HG02885 (cell line): ENCODE data around the gene GRIK4.

Experiments used
- ATAC-seq: cut with Tn5 transposase; IDR thresholded peaks from one replicate; pipeline ENCODE4 v1.9.1; 2021; ENCODE audit warnings: mild to moderate bottlenecking; ENCODE audit not compliant: unreplicated experiment, poor library complexity

The GRIK4 gene

DNA sequence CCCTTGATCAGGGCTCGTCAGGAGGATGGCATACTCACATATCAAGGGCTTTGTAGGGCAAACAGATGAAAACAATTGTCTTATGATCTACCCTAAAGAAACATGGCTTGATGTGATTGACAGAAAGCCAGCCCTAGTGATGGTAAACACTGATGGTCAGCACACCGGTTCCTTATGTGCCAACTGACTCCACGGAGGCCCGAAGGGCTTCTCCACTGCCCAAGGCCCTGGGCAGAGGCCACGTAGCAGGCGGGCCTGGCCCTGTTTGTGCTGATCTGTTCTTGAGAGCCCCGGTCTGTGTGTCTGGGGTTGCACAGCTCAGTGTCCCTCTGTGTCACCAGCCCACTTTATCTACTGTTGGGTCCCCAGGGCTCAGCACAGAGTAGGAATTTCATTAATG, 115.2 kb downstream of the GRIK4 start:
- ATAC-seq, result no peak

GRCh38 chr11:120627327-120628163, 116.0 kb downstream of the GRIK4 start:
- ATAC-seq, result no peak

DNA sequence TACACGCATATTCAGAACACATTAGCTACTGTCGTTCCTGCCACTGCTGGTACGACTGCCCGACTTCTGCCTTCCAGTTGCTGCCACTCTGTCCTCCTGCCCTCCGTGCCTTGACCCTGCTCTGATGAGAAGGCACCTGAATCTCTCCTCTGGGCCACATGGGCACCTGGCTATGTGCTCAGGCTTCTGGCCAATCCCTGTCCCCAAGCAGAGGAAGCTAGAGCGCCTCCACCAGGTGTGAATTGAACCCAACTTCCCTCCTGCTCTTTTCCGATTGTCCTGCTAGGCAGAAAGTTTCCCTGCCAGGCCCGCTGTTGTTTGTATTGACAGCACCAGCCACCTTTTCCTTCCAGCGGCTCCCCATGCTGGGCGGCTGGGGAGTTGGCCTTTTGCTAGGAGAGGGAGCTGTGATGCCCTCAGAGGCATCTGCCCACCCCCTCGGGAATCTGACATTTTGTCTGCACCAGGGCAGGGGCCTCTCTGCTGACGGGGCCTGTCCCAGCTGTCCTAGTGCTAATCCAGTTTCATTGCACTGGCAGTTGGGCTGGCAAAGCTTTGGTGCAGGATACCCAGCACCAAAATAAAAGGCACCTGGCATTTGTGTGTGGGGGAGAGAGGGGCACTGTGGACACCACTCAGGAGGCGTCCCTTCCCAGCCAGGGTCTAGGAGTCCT, 118.0 kb downstream of the GRIK4 start:
- ATAC-seq, result no peak

DNA sequence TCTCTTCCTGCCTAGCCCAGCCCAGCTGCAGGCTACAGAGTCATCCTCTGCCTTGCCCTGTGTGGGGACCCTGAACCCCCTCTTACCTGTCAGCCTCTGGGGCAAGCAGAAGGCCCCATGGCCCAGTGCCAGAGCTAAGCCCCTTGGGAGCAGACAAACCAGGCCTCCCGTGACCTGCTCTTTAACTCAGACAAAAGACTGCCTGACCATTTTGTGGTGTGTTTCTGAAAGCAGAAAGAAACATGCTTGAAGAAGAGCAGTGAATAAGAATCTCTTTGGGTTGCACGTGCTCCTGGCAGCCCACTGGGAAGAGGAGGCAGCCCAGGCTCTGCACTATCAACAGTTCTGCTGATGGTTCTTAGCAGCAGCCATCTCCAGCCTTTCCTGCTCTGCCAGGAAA, 118.6 kb downstream of the GRIK4 start:
- no peak for ATAC-seq

- peak; percentile 42 for ATAC-seq
Observed at GRCh38 chr11:120632579-120632978, 121.0 kb downstream of the GRIK4 start.

DNA sequence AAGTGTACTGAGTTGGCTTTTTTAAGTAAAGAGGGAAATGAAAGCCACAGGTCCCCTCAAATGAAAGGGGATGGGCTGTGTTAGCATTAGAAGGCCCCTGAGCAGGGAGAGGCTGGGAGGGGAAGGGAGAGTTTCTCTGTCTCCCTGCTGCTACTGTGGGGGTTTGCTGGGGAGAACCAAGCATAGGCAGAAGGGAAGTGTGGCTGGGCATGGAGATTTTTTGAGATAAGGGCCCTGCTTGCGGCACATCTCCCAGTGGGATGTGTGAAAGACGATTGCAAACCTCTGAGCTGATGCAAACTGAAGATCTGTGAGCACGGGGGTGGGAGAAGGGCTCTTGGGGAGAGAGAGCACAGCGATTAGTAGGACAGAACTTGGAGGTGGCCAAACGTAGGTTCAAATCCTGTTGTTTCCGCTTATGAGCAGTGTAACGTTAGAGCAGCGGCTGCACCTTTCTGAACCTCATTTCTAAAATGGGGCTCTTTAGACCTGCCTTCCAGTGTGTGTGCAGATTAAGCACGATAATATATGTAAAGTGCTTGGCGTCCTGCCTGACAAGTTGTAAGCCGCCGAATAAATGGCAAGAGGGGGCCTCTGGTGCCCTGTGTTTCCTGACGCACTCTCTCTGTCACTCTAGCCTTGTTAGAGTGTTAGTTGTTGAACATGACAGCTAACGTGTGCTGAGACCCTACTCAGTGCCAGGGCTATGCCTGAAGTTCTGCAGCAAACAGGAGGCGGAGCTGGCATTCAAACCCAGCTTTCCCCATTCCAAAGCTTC, 122.3 kb downstream of the GRIK4 start:
- no peak for ATAC-seq

DNA sequence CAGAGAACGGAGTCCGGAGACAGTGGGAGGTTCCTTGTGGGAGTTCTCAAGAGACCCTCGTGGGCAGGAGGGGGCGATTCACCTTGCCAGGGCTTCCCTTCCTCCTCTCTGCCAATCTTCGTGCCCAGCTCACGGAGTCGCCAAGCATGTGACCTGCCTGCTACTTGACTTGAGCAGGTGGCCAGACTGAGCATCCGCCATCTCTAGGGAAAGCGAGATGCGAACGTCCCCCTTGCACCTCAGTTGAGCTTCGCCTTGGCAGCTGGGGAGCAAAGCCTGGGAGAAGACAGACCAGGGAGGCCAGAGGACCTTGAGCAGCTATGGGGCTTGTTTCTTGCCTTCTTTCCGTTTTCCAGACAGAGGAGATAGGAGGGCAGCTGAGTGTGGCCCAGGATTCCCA, 123.2 kb downstream of the GRIK4 start:
- no peak for ATAC-seq

- ATAC-seq, result no peak
Observed at GRCh38 chr11:120635136-120635810, 123.7 kb downstream of the GRIK4 start.

DNA sequence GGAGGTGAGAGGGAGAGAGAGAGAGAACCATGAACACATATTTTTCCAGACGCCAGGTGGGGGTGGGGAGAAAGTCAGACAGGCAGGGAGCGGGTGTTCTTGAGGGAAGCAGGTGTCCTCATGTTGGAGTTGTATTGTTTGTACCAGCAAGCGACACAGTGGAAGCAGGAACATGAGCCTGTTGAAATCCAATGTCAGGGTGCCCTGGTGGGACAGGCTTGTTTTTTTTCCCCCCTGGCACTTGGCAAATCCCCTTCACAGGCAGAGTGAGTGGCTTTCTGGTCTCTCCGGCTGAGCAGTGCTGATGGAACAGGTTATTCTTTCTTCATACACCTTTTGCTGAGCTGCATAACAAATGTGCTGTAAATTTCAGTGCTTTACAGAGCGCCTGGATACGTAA, 125.6 kb downstream of the GRIK4 start:
- ATAC-seq, result no peak

DNA sequence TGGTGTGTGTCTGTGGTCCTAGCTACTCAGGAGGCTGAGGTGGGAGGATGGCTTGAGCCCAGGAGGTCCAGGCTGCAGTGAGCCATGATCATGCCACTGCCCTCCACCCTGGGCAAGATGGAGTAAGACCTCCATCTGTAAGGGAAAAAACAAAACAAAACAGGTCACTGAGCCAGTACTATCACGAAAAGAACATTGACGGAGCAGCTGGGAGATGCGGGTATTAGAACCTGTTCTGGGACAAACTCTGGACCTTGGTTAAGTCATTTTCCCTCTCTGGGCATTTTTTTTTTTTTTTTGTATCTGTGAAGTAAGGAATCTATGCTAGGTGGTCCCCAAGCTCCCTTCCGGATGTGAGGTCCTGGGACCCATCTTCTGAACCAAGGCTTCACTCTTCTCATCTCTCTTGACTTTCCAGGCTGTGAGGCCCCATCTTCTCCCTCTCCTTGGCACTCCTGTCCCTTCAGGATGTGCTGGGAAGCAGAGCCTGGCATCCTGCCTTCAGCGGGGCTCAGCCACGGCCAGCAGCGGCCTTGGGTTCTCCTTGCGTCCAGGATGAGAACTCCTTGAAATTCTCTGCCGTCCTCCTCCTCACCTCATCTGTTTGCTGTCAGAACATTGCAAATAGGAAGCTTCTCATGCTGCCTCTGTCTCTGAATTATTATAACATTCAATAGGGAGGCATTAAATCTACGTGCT, 130.8 kb downstream of the GRIK4 start:
- ATAC-seq, result no peak

DNA sequence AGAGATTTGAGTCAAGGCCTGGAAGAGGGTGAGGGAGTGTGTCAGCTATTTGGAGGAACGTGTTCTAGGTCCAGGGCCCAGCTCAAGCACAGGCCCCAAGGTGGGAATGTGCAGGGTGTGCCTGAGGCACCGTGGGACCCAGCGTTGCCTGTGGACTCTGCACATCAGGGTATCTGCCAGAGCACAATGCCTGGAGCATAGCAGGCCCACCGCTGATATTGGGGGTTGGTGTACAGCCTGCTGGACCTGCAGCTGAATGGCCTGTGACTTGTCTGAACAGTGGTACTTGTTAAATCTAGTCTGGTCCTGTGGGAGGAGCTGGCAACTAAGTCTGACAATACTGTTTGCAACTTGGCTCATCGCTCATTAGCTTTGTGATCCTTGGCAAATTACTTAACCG, 131.7 kb downstream of the GRIK4 start:
- no peak for ATAC-seq

DNA sequence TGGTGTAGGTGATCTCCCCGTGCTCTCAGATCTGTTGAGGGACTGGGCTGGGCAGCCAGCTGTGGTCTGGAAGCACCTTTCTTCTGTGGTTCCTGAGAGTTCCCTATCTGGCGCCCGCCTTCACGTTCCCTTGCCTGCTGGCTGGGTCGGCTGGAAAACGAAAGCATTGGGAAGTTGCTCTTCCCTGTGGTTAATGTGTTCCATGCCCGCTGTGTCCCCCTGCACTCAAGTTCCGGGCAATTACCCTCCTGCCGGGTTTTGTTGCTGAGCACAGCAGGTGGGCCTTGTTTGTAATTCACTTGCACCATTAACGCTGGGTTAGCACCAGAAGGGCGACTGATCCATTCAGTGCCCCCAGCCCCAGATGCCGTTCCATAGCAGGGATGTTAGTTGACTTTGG, 134.1 kb downstream of the GRIK4 start:
- ATAC-seq, result no peak

DNA sequence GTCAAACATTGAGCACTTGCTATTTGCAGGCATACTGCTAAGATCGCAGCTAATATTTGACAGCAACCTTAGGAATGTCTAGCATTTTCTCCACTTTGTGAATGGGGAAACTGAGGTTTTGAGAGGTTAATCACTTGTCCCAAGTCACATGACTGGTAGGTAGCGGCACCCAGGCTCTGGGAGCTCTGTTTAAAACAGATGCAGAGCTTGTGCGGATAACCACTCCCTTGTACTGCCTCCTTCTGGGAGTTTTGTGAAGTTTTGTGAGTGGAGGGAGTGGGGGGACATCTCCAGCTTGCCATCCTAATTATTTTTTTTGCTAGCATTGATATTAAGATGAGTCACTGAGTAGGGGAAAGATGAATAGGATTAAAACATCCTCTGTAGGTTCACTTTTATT, 134.7 kb downstream of the GRIK4 start:
- no peak for ATAC-seq

- ATAC-seq, result no peak
Observed at GRCh38 chr11:120647681-120648080, 136.1 kb downstream of the GRIK4 start.

DNA sequence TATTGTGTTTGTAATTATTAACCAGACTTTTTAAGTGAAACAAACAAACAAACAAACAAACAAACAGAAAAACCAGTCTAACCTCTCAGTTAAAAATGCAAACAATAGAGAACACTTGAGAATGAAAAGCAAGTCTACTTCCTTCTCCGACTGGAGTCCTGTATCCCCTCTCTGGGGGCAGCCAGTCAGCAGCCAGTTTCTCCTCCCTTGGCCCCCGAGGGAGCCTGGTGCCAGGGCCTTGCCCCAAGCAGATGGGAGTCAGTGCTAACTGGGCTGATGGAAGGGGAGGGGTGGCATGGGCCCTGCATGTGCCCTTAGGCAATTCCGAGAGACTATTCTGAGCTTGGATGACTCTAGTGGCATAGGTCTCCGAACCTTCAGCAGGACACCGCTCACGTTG, 137.2 kb downstream of the GRIK4 start:
- ATAC-seq, result no peak

DNA sequence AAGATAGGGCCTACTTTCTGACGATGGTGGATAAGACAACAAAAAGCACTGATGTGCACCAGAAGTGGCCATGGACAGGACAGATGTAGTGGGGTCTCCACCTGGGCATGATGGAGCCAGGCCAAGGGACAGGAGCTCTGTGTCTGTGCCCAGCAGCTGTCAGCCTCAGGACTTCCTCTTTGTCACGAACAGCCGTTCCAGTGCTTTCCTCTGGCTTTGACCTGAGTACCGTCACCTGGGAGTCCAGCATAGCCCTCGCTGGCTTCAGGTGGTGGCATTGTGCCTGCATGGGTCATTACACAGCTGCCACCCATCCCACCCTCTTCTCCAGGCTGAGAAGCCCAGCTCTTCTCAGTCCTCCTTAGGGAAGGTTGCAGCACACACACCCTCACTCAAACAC, 137.8 kb downstream of the GRIK4 start:
- no peak for ATAC-seq

GRCh38 chr11:120651396-120651795, 139.8 kb downstream of the GRIK4 start:
- no peak for ATAC-seq

DNA sequence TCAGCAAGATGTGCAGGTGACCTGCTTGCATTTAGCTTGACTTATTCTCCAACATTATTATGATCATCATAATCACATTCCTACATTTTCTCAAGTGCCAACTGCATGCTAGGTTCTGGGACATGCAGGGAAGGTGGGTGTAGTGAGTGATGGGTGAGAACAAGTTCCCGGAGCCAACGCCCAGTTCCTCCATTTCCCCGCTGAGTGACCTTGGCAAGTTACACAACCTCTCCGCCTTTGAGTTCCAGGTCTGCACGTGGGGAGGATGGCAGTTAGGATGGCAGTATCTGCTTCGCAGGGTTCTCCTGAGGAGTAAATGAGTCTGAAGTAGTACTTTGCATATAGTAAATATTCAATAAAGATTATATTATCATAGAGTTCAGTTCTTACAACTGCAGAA, 140.3 kb downstream of the GRIK4 start:
- no peak for ATAC-seq

DNA sequence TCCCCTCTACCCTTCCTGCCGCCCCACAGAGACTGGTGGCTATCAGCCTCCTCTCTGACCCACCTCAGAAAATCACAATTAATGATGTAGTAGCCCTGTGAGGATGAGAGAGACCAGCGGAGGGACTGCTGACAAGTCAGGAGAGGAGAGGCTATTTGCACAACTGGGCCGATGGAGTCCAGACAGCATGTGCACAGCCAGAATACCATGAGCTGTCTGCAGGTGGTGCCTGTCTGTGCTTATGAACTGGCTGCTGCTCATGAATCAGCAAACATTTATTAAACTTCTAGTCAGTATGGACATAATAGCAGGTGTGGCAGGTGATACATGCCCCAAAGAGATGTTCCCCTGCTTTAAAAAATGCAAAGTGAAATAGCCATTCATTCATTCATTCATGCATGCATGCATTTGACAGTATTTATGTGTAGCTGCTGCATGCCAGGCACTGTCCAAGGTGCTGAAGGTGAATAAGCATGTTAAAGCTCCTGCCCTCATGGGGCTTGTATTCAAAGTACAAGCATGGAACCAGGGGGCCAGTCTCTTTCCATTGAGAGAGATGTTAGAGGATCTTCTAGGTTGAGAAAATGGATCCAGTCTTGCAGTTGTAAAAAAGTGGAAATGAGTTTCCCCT, 141.3 kb downstream of the GRIK4 start:
- no peak for ATAC-seq

DNA sequence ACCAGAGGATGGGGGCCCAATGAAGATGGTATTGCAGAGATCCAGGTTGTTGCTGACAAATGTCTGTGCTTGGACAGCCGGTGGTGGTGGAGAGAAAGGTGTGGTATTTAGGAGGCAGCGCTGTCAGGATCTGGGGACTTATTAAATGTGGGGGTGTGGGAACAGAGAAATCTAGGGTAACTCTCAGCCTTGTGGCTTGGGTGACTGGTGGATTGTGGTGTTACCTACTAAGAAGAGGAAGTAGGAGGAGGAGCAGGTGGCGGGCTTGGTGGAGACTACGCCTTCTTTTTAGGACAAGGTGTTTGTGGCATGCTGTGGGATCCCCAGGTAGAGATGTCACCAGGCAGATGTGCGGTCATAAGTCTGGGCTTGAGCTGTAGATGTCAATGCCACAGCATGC, 144.0 kb downstream of the GRIK4 start:
- ATAC-seq, result no peak
